Endothelial cell of umbilical vein (primary cell): ENCODE measurements around the gene FAM168B. TPM values are rescaled to one million over a fixed set of nuclear protein-coding genes. Genes with fewer than 3 reads are reported as not detected.

Experiments
- BruUV-seq: library from RNA; stranded (reverse); fragments of 400-500 nt; replicated peaks from 2 replicates; lab custom pipeline; 2021; lab: Mats Ljungman, UMichigan
- CTCF ChIA-PET: fragments of 300-600, 350-600 bp; sonication (Branson Sonifier 250); formaldehyde crosslinking; loops from one replicate; lab custom pipeline; 2021; ENCODE audit warnings: antibody characterized with exemption, inconsistent platforms; lab: Charles Lee
- POLR2A ChIA-PET: fragments of 300-600, 350-600 bp; sonication (Branson Sonifier 250); formaldehyde crosslinking; loops from one replicate; lab custom pipeline; 2021; ENCODE audit warnings: antibody characterized with exemption, inconsistent platforms; lab: Charles Lee
- DNase-seq: peaks from one replicate; pipeline ENCODE4 v3.0.0-alpha.2; 2011; ENCODE audit warnings: low read depth, low spot score
- FAIRE-seq: peaks from 2 replicates; lab custom pipeline; 2011; peaks lifted over from hg19 to GRCh38; lab: Jason Lieb, UNC
- H2AFZ ChIP-seq: 2 replicates; pipeline ENCODE4 v1.6.0; 2012; ENCODE audit warnings: low read depth, low read length, control low read depth, inconsistent platforms
- H3K27ac ChIP-seq: 2 replicates; pipeline ENCODE4 v1.5.1; 2011; ENCODE audit warnings: low read depth, mild to moderate bottlenecking, control low read depth, low read length, moderate library complexity; ENCODE audit not compliant: insufficient read depth
- H3K27me3 ChIP-seq, 2 experiments: 2 replicates each; pipeline versions ENCODE4 v1.6.0 to v1.6.1; 2011; ENCODE audit warnings: low read length in 2 of 2, mixed read lengths in 1 of 2; ENCODE audit not compliant: control insufficient read depth in 2 of 2, insufficient read depth in 2 of 2
- H3K36me3 ChIP-seq, 2 experiments: 2 replicates in 1 of 2; 3 replicates in 1 of 2; pipeline ENCODE4 v1.5.1; 2011; ENCODE audit warnings: low read length in 2 of 2, mild to moderate bottlenecking in 1 of 2, moderate library complexity in 1 of 2; ENCODE audit not compliant: control insufficient read depth in 2 of 2, insufficient read depth in 2 of 2; ENCODE audit errors: extremely low read depth in 1 of 2
- H3K4me1 ChIP-seq: 3 replicates; pipeline ENCODE4 v1.5.1; 2011; ENCODE audit warnings: mild to moderate bottlenecking, low read length; ENCODE audit not compliant: control insufficient read depth, insufficient read depth; ENCODE audit errors: extremely low read depth
- H3K4me2 ChIP-seq: 2 replicates; pipeline ENCODE4 v1.6.1; 2011; ENCODE audit warnings: low read length, control low read depth, mixed read lengths; ENCODE audit not compliant: insufficient read depth
- H3K4me3 ChIP-seq, 3 experiments: fragments of 200-600 bp in 1 of 3; sonication (generic), shearing (Covaris generic) in 1 of 3; replicated peaks in 1 of 3; 2 replicates each; pipeline ENCODE4 v1.5.1; 2011 to 2016; ENCODE audit warnings: control low read depth in 3 of 3, low read length in 3 of 3, mild to moderate bottlenecking in 2 of 3, inconsistent platforms in 1 of 3, low read depth in 1 of 3, moderate library complexity in 1 of 3; ENCODE audit not compliant: insufficient read depth in 1 of 3
- H3K79me2 ChIP-seq: 2 replicates; pipeline ENCODE4 v1.6.0; 2012; ENCODE audit warnings: low read length, inconsistent platforms; ENCODE audit not compliant: control insufficient read depth, insufficient read depth
- H3K9ac ChIP-seq: replicated peaks from 2 replicates; pipeline ENCODE3; 2011; ENCODE audit warnings: low read length, control low read depth; ENCODE audit not compliant: insufficient read depth; ENCODE audit errors: extremely low read depth
- H3K9me1 ChIP-seq: replicated peaks from 3 replicates; pipeline ENCODE4 v1.6.0; 2011; ENCODE audit warnings: mild to moderate bottlenecking, low read length; ENCODE audit not compliant: control insufficient read depth, insufficient read depth; ENCODE audit errors: extremely low read depth
- H3K9me3 ChIP-seq: replicated peaks from 2 replicates; pipeline ENCODE4 v1.5.1; 2012; ENCODE audit warnings: low read length, inconsistent platforms; ENCODE audit not compliant: control insufficient read depth, insufficient read depth
- H4K20me1 ChIP-seq: replicated peaks from 2 replicates; pipeline ENCODE3; 2011; ENCODE audit warnings: mild to moderate bottlenecking, low read length; ENCODE audit not compliant: control insufficient read depth, insufficient read depth; ENCODE audit errors: extremely low read depth
- EZH2 ChIP-seq: IDR thresholded peaks from 2 replicates; pipeline ENCODE4 v1.6.1; 2012; ENCODE audit warnings: borderline replicate concordance, low read depth, mild to moderate bottlenecking, moderate library complexity, low read length, inconsistent platforms; ENCODE audit not compliant: severe bottlenecking
- FOS ChIP-seq: IDR thresholded peaks from 2 replicates; pipeline ENCODE4 v1.6.1; 2011; ENCODE audit warnings: mild to moderate bottlenecking, low read length, moderate library complexity, borderline replicate concordance; ENCODE audit not compliant: insufficient read depth
- GATA2 ChIP-seq: IDR thresholded peaks from 2 replicates; pipeline ENCODE4 v1.7.0; 2011; ENCODE audit warnings: low read depth, mild to moderate bottlenecking, moderate library complexity, mixed read lengths, low read length; ENCODE audit not compliant: insufficient read length, insufficient read depth
- JUN ChIP-seq: IDR thresholded peaks from 2 replicates; pipeline ENCODE4 v1.6.1; 2011; ENCODE audit warnings: borderline replicate concordance, low read depth; ENCODE audit not compliant: insufficient read length, insufficient read depth
- MYC ChIP-seq: IDR thresholded peaks from one replicate; pipeline ENCODE4 v1.6.1; 2011; ENCODE audit warnings: mild to moderate bottlenecking, low read depth, low read length
- POLR2A ChIP-seq: IDR thresholded peaks from 2 replicates; pipeline ENCODE4 v1.6.1; 2012; ENCODE audit warnings: low read depth, mild to moderate bottlenecking, control low read depth, low read length
- POLR2AphosphoS5 ChIP-seq: IDR thresholded peaks from 2 replicates; pipeline ENCODE4 v1.6.1; 2012; ENCODE audit warnings: low read depth, mild to moderate bottlenecking, control low read depth, low read length, moderate library complexity; ENCODE audit not compliant: insufficient read depth
- dilution Hi-C: fragments of 300-500 bp; cut with MboI; formaldehyde crosslinking; loops from one replicate; pipeline ENCODE4 v1.15.0; 2019; ENCODE audit warnings: low sequenced_read_pairs; ENCODE audit not compliant: extremely low pct_ligation_motif_present
- intact Hi-C: fragments of 100-400 bp; cut with micrococcal nuclease; formaldehyde crosslinking; loops from one replicate; pipeline ENCODE4 v1.10.0; 2022
- polyA plus RNA-seq, 4 experiments: library from polyadenylated mRNA; depleted of rRNA in 3 of 4; stranded (reverse) in 3 of 4; unstranded in 1 of 4; fragments of >200 nt; gene quantifications; 2 replicates each; pipeline versions ENCODE4 v1.2.1 to v1.2.3, GENCODE V29; 2011 to 2012; ENCODE audit warnings: missing spikeins in 1 of 4
- total RNA-seq: library from RNA; stranded (reverse); gene quantifications from 2 replicates; pipeline ENCODE4 v1.2.3, GENCODE V29; 2021
- TF ChIP-seq, protein P1 (sequence below), 2 donors: IDR thresholded peaks; 1 replicate in 1 of 2; 2 replicates in 1 of 2; pipeline ENCODE4 v1.5.1; 2011; ENCODE audit warnings: low read length in 2 of 2, mild to moderate bottlenecking in 2 of 2, moderate library complexity in 2 of 2, control low read depth in 1 of 2, inconsistent platforms in 1 of 2, low read depth in 1 of 2; ENCODE audit not compliant: insufficient read depth in 1 of 2; ENCODE audit errors: extremely low read depth in 1 of 2
- TF ChIP-seq, protein P2 (sequence below): IDR thresholded peaks from 2 replicates; pipeline ENCODE4 v1.6.1; 2011; ENCODE audit not compliant: insufficient read depth, insufficient read length

Gene FAM168B
- total and polyA plus RNA-seq, 2 donors (not counting 3 experiments of a cell fraction or from before 2014, with no cell fraction given): 109 to 183 TPM

- Histone ChIP-seq H3K79me2 (no peaks in the 10 kb centered on the region), H3K27ac (no peak overlapping the region), H3K9me3 (no peaks in the 10 kb centered on the region), H3K36me3 (no peaks in the 10 kb centered on the region), H3K9me1 (no peaks in the 10 kb centered on the region), H3K4me3 (no peak overlapping the region), H3K9ac (no peak overlapping the region), H3K27me3 (peaks cover 0 to 6% of the 10 kb centered on the region in 2 experiments), H3K4me2 (no peak overlapping the region), H2AFZ (no peak overlapping the region), H3K4me1 (no peaks in the 10 kb centered on the region), H4K20me1 (no peaks in the 10 kb centered on the region)
- DNase-seq (no peak), FAIRE-seq (no peak)
- ChIA-PET CTCF (no interaction called here), POLR2A (no interaction called here)
- intact Hi-C loops: no loop called here
- TF ChIP-seq EZH2 (no peak), GATA2 (no peak), POLR2A (no peak), JUN (no peak), FOS (no peak), MYC (no peak), POLR2AphosphoS5 (no peak)
- TF ChIP-seq, protein P1, sequence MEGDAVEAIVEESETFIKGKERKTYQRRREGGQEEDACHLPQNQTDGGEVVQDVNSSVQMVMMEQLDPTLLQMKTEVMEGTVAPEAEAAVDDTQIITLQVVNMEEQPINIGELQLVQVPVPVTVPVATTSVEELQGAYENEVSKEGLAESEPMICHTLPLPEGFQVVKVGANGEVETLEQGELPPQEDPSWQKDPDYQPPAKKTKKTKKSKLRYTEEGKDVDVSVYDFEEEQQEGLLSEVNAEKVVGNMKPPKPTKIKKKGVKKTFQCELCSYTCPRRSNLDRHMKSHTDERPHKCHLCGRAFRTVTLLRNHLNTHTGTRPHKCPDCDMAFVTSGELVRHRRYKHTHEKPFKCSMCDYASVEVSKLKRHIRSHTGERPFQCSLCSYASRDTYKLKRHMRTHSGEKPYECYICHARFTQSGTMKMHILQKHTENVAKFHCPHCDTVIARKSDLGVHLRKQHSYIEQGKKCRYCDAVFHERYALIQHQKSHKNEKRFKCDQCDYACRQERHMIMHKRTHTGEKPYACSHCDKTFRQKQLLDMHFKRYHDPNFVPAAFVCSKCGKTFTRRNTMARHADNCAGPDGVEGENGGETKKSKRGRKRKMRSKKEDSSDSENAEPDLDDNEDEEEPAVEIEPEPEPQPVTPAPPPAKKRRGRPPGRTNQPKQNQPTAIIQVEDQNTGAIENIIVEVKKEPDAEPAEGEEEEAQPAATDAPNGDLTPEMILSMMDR (IDR thresholded peaks at IDR 0.05; ENCODE audit: extremely low read depth in 1 of 2, insufficient read depth in 1 of 2, low read depth in 1 of 2, low read length in 2 of 2): no peak
- TF ChIP-seq, protein P2, sequence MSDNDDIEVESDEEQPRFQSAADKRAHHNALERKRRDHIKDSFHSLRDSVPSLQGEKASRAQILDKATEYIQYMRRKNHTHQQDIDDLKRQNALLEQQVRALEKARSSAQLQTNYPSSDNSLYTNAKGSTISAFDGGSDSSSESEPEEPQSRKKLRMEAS: no peak
- dilution Hi-C loops: no loop called here
- BruUV-seq: no TSS peak
Measured at GRCh38 chr2:131023758-131024157, 69.5 kb downstream of the FAM168B start.
